LHCN-M2 (cell line): ENCODE data around the gene POFUT1. TPM values are rescaled to one million over a fixed set of nuclear protein-coding genes. Genes with fewer than 3 reads are reported as not detected.
"Not testable (repeated sequence)": the region's sequence is repeated elsewhere in the genome, so short reads cannot be mapped to it uniquely, and the experiment has no call there.

Experiments
- DNase-seq: peaks from one replicate; pipeline ENCODE4 v3.0.0-alpha.2; 2012; ENCODE audit warnings: low read depth
- total RNA-seq: library from RNA; depleted of rRNA; stranded (reverse); fragments of >200 nt; gene quantifications from 2 replicates; pipeline ENCODE4 v1.2.3, GENCODE V29; 2014

The POFUT1 gene
- total RNA-seq, 1 experiment from 2014 or later: 64.4 TPM

- no peak for DNase-seq
Measured at GRCh38 chr20:32189123-32189410, 18.6 kb upstream of the POFUT1 start.

GRCh38 chr20:32189691-32190615 lies 17.7 kb upstream of the POFUT1 start:
- DNase-seq: peak; percentile 24

GRCh38 chr20:32190616-32191415 lies 16.9 kb upstream of the POFUT1 start:
- DNase-seq: no peak

- no peak for DNase-seq
Measured at GRCh38 chr20:32191422-32191821, 16.3 kb upstream of the POFUT1 start.

GRCh38 chr20:32191873-32192272 lies 15.8 kb upstream of the POFUT1 start:
- no peak for DNase-seq

GRCh38 chr20:32192698-32193097 lies 15.0 kb upstream of the POFUT1 start:
- DNase-seq: no peak

GRCh38 chr20:32193336-32193735 lies 14.3 kb upstream of the POFUT1 start:
- not testable (repeated sequence) for DNase-seq

- no peak for DNase-seq
Measured at GRCh38 chr20:32193996-32194395, 13.7 kb upstream of the POFUT1 start.

- no peak for DNase-seq
Measured at GRCh38 chr20:32195581-32195980, 12.1 kb upstream of the POFUT1 start.

- DNase-seq: not testable (repeated sequence)
Measured at GRCh38 chr20:32196613-32197012, 11.1 kb upstream of the POFUT1 start.

GRCh38 chr20:32197136-32197535 lies 10.5 kb upstream of the POFUT1 start:
- not testable (repeated sequence) for DNase-seq

- DNase-seq: no peak
Measured at GRCh38 chr20:32199006-32199405, 8.7 kb upstream of the POFUT1 start.

- DNase-seq: peak; percentile 23
Measured at GRCh38 chr20:32201296-32201976, 6.2 kb upstream of the POFUT1 start.

GRCh38 chr20:32201977-32202363 lies 5.7 kb upstream of the POFUT1 start:
- peak; percentile 15 for DNase-seq

- no peak for DNase-seq
Measured at GRCh38 chr20:32203356-32204204, 4.1 kb upstream of the POFUT1 start.

- peak; percentile 10 for DNase-seq
Measured at GRCh38 chr20:32204205-32205109, 3.2 kb upstream of the POFUT1 start.

GRCh38 chr20:32205110-32205842 lies 2.4 kb upstream of the POFUT1 start:
- DNase-seq: no peak

GRCh38 chr20:32205843-32206759 lies 1.6 kb upstream of the POFUT1 start:
- no peak for DNase-seq
